Choroid plexus epithelial cell (primary cell): ENCODE data around the gene TMEM240.
A peak's percentile ranks its signal among the peaks of the same experiment; 100 is the strongest.

Experiments
- DNase-seq: peaks from one replicate; pipeline ENCODE4 v3.0.0-alpha.2; 2010; ENCODE audit warnings: low read depth
- H3K4me3 ChIP-seq: 2 replicates; pipeline ENCODE4 v1.5.1; 2011; ENCODE audit warnings: low read depth, mild to moderate bottlenecking, control low read depth, low read length, moderate library complexity
- TF ChIP-seq, protein P1 (sequence below): conservative IDR thresholded peaks from 2 replicates; pipeline ENCODE4 v1.5.1; 2011; ENCODE audit warnings: low read depth, mild to moderate bottlenecking, control low read depth, inconsistent platforms, low read length, moderate library complexity

The TMEM240 gene

GRCh38 chr1:1543706-1544099 lies 3.3 kb upstream of the TMEM240 start:
- no peak overlapping the region for H3K4me3 ChIP-seq
- no peak for DNase-seq
- TF ChIP-seq, protein P1, sequence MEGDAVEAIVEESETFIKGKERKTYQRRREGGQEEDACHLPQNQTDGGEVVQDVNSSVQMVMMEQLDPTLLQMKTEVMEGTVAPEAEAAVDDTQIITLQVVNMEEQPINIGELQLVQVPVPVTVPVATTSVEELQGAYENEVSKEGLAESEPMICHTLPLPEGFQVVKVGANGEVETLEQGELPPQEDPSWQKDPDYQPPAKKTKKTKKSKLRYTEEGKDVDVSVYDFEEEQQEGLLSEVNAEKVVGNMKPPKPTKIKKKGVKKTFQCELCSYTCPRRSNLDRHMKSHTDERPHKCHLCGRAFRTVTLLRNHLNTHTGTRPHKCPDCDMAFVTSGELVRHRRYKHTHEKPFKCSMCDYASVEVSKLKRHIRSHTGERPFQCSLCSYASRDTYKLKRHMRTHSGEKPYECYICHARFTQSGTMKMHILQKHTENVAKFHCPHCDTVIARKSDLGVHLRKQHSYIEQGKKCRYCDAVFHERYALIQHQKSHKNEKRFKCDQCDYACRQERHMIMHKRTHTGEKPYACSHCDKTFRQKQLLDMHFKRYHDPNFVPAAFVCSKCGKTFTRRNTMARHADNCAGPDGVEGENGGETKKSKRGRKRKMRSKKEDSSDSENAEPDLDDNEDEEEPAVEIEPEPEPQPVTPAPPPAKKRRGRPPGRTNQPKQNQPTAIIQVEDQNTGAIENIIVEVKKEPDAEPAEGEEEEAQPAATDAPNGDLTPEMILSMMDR, result no peak

DNA sequence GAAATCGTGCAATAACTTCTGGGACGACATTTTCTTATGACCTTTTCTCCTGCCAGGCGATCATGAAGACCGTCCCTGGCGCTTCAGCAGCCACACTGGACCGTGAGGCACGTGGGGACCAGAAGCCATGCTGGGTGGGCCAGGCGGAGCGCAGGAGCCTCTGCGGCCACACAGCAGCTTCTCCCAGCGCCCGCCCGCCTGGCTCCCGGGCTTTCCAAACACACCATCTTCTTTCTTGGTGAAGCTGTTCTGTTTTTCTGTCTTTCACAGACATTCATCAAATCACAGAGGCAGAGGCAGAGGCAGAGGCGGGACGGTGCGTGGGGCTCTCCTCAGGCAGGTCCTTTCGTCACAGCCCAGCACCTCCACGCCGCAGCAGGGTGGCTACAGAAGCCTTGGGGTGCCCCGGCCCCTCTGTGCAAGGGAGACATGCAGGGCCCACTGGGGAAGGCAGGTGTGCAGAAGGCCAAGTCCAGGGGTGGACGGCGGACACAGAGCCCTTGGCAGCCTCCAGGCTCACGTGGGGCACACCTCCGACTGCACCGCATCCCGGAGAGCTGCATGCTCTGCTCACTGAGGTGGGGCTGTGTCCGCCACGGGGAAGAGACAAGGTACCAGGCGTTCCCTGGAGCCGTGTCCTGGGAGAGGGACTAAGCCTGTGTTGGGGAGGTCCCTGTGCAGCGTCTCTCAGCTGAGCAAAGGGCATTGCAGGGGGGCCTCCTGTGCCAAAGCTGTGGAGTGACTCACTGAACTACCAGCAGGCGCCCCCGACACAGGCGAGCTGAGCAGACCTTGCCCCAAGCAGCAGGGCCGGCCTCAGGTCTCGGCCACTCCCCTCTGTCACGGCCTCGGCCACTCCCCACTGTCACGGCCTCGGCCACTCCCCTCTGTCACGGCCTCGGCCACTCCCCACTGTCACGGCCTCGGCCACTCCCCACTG lies 2.6 kb upstream of the TMEM240 start:
- TF ChIP-seq, protein P1, result no peak
- H3K4me3 ChIP-seq, result no peak overlapping the region
- no peak for DNase-seq

DNA sequence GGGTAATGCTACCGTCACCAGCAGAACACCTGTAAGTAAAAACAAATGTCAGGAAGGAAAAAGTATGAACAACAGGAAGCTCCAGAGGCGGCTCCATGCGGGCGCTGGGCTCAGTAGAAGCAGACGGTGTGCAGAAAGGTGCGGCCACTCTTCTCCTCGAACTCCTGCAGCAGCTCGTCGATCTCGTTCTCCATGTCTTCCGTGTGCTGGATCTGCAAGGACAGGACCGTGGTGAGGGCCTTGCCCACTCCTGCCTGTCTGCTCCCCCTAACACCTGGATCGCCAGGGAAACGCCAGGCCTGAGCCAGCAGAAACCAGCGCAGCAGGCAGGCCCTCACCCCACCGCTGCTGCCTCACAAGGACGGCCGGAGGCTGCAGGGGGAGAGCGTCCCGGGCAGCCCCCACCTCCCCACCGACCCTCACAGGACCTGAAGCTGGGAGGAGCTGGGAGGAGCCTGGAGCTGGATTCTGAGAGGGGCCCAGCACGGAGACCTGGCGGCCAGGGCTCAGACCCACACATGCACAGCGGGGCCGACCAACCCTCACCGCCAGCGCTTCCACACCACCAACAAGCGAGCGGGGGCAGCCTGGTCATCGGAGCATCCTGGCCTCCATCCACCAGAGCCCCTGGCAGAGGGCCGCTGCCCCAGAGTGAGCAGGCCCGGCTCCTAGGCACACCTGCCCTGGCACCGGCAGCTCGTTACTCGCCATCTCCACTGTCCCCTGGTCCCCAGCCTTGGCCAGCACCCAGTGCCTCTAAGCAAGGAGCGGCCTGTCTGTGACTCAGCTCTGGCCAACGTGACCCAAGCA lies 1.7 kb upstream of the TMEM240 start:
- no peak overlapping the region for H3K4me3 ChIP-seq
- no peak for DNase-seq
- TF ChIP-seq, protein P1, result no peak

GRCh38 chr1:1540818-1541628 lies 599 bp upstream of the TMEM240 start:
- no peak for DNase-seq
- peak overlapping the region; percentile 64 for H3K4me3 ChIP-seq
- TF ChIP-seq, protein P1, result no peak

DNA sequence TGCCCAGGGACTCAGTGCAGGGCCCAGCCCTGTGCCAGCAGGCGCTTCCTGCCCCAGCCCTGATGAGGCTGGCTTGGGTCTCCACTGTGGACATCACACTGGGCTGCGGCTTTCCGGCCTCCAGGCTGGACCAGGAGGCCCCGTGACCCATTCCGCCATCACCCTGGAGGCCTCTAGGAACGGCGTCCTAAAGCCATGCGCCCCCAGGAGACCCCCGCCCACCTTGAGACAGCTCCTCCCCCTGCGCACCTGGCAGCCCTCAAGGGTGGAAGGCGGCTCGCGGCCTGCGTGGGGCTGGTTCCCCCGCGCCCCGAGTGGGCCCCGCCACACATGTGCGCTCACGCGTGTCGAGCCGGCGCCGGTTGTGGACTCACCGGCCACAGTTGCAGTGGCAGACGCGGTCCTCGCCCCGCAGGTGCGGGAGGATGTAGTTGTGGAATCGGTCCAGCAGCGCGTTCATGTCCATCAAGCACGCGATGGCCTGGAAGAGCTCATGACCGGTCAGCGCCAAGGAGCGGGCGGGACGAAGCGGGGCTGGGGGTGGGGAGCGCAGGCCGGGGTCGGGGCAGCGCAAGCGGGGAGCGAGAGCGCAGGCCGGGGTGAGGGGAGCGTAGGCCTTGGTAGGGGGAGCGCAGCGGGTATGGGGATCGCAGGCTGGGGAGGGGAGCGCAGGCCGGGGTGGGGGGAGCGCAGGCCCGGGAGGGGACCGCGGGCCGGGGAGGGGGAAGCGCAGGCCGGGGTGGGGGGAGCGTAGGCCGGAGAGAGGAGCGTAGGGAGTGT lies 924 bp downstream of the TMEM240 start:
- H3K4me3 ChIP-seq, result peak overlapping the region; percentile 64
- TF ChIP-seq, protein P1, result no peak
- DNase-seq, result peak; percentile 56

GRCh38 chr1:1538989-1539309 lies 1.5 kb downstream of the TMEM240 start:
- no peak for DNase-seq
- H3K4me3 ChIP-seq, result peak overlapping the region; percentile 64
- TF ChIP-seq, protein P1, result no peak
